SK-N-MC (cell line): ENCODE measurements around the gene DNAH1.

Experiments
- DNase-seq: peaks from one replicate; pipeline ENCODE4 v3.0.0-alpha.2; 2011; ENCODE audit warnings: low read depth, low spot score
- H3K27ac ChIP-seq: fragments of 200-600 bp; sonication (generic); 2 replicates; pipeline ENCODE4 v1.5.1; 2016; ENCODE audit warnings: mixed run types
- H3K36me3 ChIP-seq: fragments of 200-600 bp; sonication (generic); 2 replicates; pipeline ENCODE4 v1.6.1; 2017; ENCODE audit warnings: antibody characterized with exemption, low read length, mixed read lengths; ENCODE audit not compliant: insufficient read depth
- H3K4me3 ChIP-seq: fragments of 200-600 bp; sonication (generic); 2 replicates; pipeline ENCODE4 v1.5.1; 2016
- H3K9ac ChIP-seq: fragments of 200-600 bp; sonication (generic); 2 replicates; pipeline ENCODE4 v1.8.0; 2017; ENCODE audit warnings: mixed run types, mixed read lengths; ENCODE audit not compliant: insufficient read length
- H3K9me3 ChIP-seq: fragments of 200-600 bp; sonication (generic); 2 replicates; pipeline ENCODE4 v1.6.1; 2017; ENCODE audit warnings: low read depth, mild to moderate bottlenecking, antibody characterized with exemption, low read length, moderate library complexity, mixed read lengths
- EZH2 ChIP-seq: fragments of 200-600 bp; sonication (generic); IDR thresholded peaks from one replicate; pipeline ENCODE4 v1.6.1; 2017; ENCODE audit warnings: antibody characterized with exemption
- FOXP2 ChIP-seq: optimal IDR thresholded peaks from 2 replicates; pipeline ENCODE3; 2011; ENCODE audit warnings: mild to moderate bottlenecking, moderate library complexity; ENCODE audit not compliant: insufficient read depth; ENCODE audit errors: extremely low read length, control extremely low read depth
- POLR2AphosphoS5 ChIP-seq: IDR thresholded peaks from 2 replicates; pipeline ENCODE4 v1.6.1; 2012; ENCODE audit warnings: mild to moderate bottlenecking, low read depth, low read length, borderline replicate concordance

DNAH1 gene

GRCh38 chr3:52361011-52361410 lies 44.9 kb downstream of the DNAH1 start:
- Histone ChIP-seq H3K9me3 (no peaks in the 10 kb centered on the region), H3K9ac (no peak overlapping the region), H3K4me3 (no peak overlapping the region), H3K27ac (no peak overlapping the region), H3K36me3 (no peaks in the 10 kb centered on the region)
- no peak for DNase-seq
- TF ChIP-seq FOXP2 (no peak), EZH2 (no peak), POLR2AphosphoS5 (no peak)

- DNase-seq = no peak
- TF ChIP-seq FOXP2 = no peak
- no peak for TF ChIP-seq POLR2AphosphoS5
- no peak for TF ChIP-seq EZH2
- Histone ChIP-seq H3K27ac (no peak overlapping the region), H3K9ac (no peak overlapping the region), H3K36me3 (no peaks in the 10 kb centered on the region), H3K9me3 (no peaks in the 10 kb centered on the region), H3K4me3 (no peak overlapping the region)
These were observed 45.3 kb downstream of the DNAH1 start for GRCh38 chr3:52361454-52361853.

GRCh38 chr3:52361898-52362297 lies 45.8 kb downstream of the DNAH1 start:
- no peak overlapping the region for H3K27ac ChIP-seq
- TF ChIP-seq POLR2AphosphoS5 (no peak), EZH2 (no peak), FOXP2 (no peak)
- DNase-seq = no peak
- H3K9me3 ChIP-seq = no peaks in the 10 kb centered on the region
- no peak overlapping the region for H3K9ac ChIP-seq
- H3K4me3 ChIP-seq = no peak overlapping the region
- no peaks in the 10 kb centered on the region for H3K36me3 ChIP-seq

- Histone ChIP-seq H3K9ac (no peak overlapping the region), H3K9me3 (no peaks in the 10 kb centered on the region), H3K36me3 (no peaks in the 10 kb centered on the region), H3K27ac (no peak overlapping the region), H3K4me3 (no peak overlapping the region)
- TF ChIP-seq POLR2AphosphoS5 (no peak), EZH2 (no peak), FOXP2 (no peak)
- DNase-seq = no peak
These were observed 48.4 kb downstream of the DNAH1 start for GRCh38 chr3:52364322-52365035.

GRCh38 chr3:52366527-52366926 lies 50.4 kb downstream of the DNAH1 start:
- no peak overlapping the region for H3K9ac ChIP-seq
- TF ChIP-seq FOXP2 (no peak), POLR2AphosphoS5 (no peak)
- no peaks in the 10 kb centered on the region for H3K9me3 ChIP-seq
- no peak for DNase-seq
- H3K27ac ChIP-seq = no peak overlapping the region
- H3K4me3 ChIP-seq = no peak overlapping the region
- H3K36me3 ChIP-seq = no peaks in the 10 kb centered on the region

- DNase-seq = no peak
- Histone ChIP-seq H3K9ac (no peak overlapping the region), H3K36me3 (no peaks in the 10 kb centered on the region), H3K9me3 (no peaks in the 10 kb centered on the region), H3K4me3 (no peak overlapping the region), H3K27ac (no peak overlapping the region)
- TF ChIP-seq FOXP2 (no peak), EZH2 (no peak)
These were observed 52.1 kb downstream of the DNAH1 start for GRCh38 chr3:52367891-52368880.

- Histone ChIP-seq H3K36me3 (no peaks in the 10 kb centered on the region), H3K9ac (no peak overlapping the region), H3K9me3 (no peaks in the 10 kb centered on the region), H3K27ac (no peak overlapping the region), H3K4me3 (no peak overlapping the region)
- TF ChIP-seq POLR2AphosphoS5 (no peak), FOXP2 (no peak), EZH2 (no peak)
- DNase-seq = no peak
These were observed 54.4 kb downstream of the DNAH1 start for GRCh38 chr3:52370531-52370930.

GRCh38 chr3:52372822-52373504 lies 56.8 kb downstream of the DNAH1 start:
- H3K36me3 ChIP-seq = no peaks in the 10 kb centered on the region
- no peak for DNase-seq
- TF ChIP-seq POLR2AphosphoS5 (no peak), FOXP2 (no peak), EZH2 (no peak)
- H3K4me3 ChIP-seq = no peak overlapping the region
- no peak overlapping the region for H3K27ac ChIP-seq
- no peaks in the 10 kb centered on the region for H3K9me3 ChIP-seq
- no peak overlapping the region for H3K9ac ChIP-seq
